IPS DF 6.9 (cell line): ENCODE measurements around the gene FXYD4.
"Not testable (repeated sequence)": the region's sequence is repeated elsewhere in the genome, so short reads cannot be mapped to it uniquely, and the experiment has no call there.

Experiments
- DNase-seq: peaks from one replicate; pipeline ENCODE4 v3.0.0-alpha.2; 2013; ENCODE audit warnings: low read depth, low spot score
- H3K27ac ChIP-seq: one replicate; pipeline ENCODE4 v1.5.1; 2013; ENCODE audit warnings: low read length, control low read depth
- H3K27me3 ChIP-seq: 2 replicates; pipeline ENCODE4 v1.6.1; 2013; ENCODE audit warnings: mild to moderate bottlenecking, low read length; ENCODE audit not compliant: control insufficient read depth, insufficient read depth
- H3K36me3 ChIP-seq: 2 replicates; pipeline ENCODE4 v1.6.1; 2013; ENCODE audit warnings: low read length; ENCODE audit not compliant: control insufficient read depth, insufficient read depth
- H3K4me1 ChIP-seq: 2 replicates; pipeline ENCODE4 v1.6.1; 2013; ENCODE audit warnings: low read length; ENCODE audit not compliant: control insufficient read depth, insufficient read depth
- H3K4me3 ChIP-seq: 2 replicates; pipeline ENCODE4 v1.5.1; 2013; ENCODE audit warnings: mild to moderate bottlenecking, low read length
- H3K9me3 ChIP-seq: 2 replicates; pipeline ENCODE4 v1.6.1; 2013; ENCODE audit warnings: low read length, inconsistent platforms; ENCODE audit not compliant: control insufficient read depth, insufficient read depth
- WGBS: extraction: QIAGEN DNeasy Blood & Tissue Kit; methylation state at CpG from one replicate; pipeline ENCODE4 v1.1.7; 2013; ENCODE audit warnings: mixed read lengths, missing lambda C conversion rate; ENCODE audit not compliant: insufficient read length, insufficient coverage; 5-methylcytosine and 5-hydroxymethylcytosine counted together

The FXYD4 gene

GRCh38 chr10:43371418-43371817 lies at the start of gene FXYD4:
Gene FXYD4, plus strand, starts transcription at chr10:43371636. Its CDS starts 2,111 bp downstream, at chr10:43373747.
- Histone ChIP-seq H3K4me3 (no peak within 1 kb of the TSS), H3K9me3 (no peaks in the 10 kb centered on the region), H3K36me3 (no peaks in the 10 kb centered on the region), H3K4me1 (peaks cover 2% of the 10 kb centered on the region; the same call in 1 of the 2 replicates), H3K27ac (no peak within 1 kb of the TSS), H3K27me3 (no peaks in the 10 kb centered on the region)
- no peak for DNase-seq
- no CpG with 5 or more reads among the region's 13 CpGs for WGBS

GRCh38 chr10:43322331-43322730 lies 49.1 kb upstream of the FXYD4 start:
- peak overlapping the region; percentile 17; the same call in 1 of the 2 replicates for H3K4me3 ChIP-seq
- no CpG with 5 or more reads among the region's 14 CpGs for WGBS

GRCh38 chr10:43322769-43323168 lies 48.7 kb upstream of the FXYD4 start:
- Histone ChIP-seq H3K27ac (no peak overlapping the region), H3K4me3 (peak overlapping the region; percentile 24; the same call in 1 of the 2 replicates), H3K27me3 (no peaks in the 10 kb centered on the region), H3K9me3 (no peaks in the 10 kb centered on the region), H3K36me3 (no peaks in the 10 kb centered on the region), H3K4me1 (no peaks in the 10 kb centered on the region)
- peak; percentile 82 for DNase-seq
- no CpG with 5 or more reads among the region's 26 CpGs for WGBS

More at GRCh38 chr10:43322331-43322730, 49.1 kb upstream of the FXYD4 start:
- H3K27me3 ChIP-seq: no peaks in the 10 kb centered on the region
- no peak for DNase-seq
- H3K9me3 ChIP-seq: no peaks in the 10 kb centered on the region
- no peak overlapping the region for H3K27ac ChIP-seq
- no peaks in the 10 kb centered on the region for H3K36me3 ChIP-seq
- no peaks in the 10 kb centered on the region for H3K4me1 ChIP-seq

- DNase-seq: no peak
- H3K9me3 ChIP-seq: no peaks in the 10 kb centered on the region
- peak overlapping the region; percentile 24; the same call in 1 of the 2 replicates for H3K4me3 ChIP-seq
- no peaks in the 10 kb centered on the region for H3K27me3 ChIP-seq
- H3K36me3 ChIP-seq: no peaks in the 10 kb centered on the region
- WGBS: no CpG with 5 or more reads among the region's 14 CpGs
- no peak overlapping the region for H3K27ac ChIP-seq
- no peaks in the 10 kb centered on the region for H3K4me1 ChIP-seq
Observed at GRCh38 chr10:43323245-43323644, 48.2 kb upstream of the FXYD4 start.

- Histone ChIP-seq H3K4me3 (no peak overlapping the region), H3K36me3 (no peaks in the 10 kb centered on the region), H3K27me3 (no peaks in the 10 kb centered on the region), H3K9me3 (no peaks in the 10 kb centered on the region), H3K4me1 (no peaks in the 10 kb centered on the region), H3K27ac (no peak overlapping the region)
- no CpG with 5 or more reads among the region's 3 CpGs for WGBS
- no peak for DNase-seq
Observed at GRCh38 chr10:43324876-43325275, 46.6 kb upstream of the FXYD4 start.

GRCh38 chr10:43327171-43327570 lies 44.3 kb upstream of the FXYD4 start:
- no peaks in the 10 kb centered on the region for H3K27me3 ChIP-seq

GRCh38 chr10:43327986-43328385 lies 43.5 kb upstream of the FXYD4 start:
- H3K27ac ChIP-seq: no peak overlapping the region
- no peaks in the 10 kb centered on the region for H3K4me1 ChIP-seq
- H3K9me3 ChIP-seq: no peaks in the 10 kb centered on the region
- no peak overlapping the region for H3K4me3 ChIP-seq
- H3K36me3 ChIP-seq: no peaks in the 10 kb centered on the region
- H3K27me3 ChIP-seq: no peaks in the 10 kb centered on the region
- no CpG with 5 or more reads among the region's 5 CpGs for WGBS
- DNase-seq: no peak

More at GRCh38 chr10:43327171-43327570, 44.3 kb upstream of the FXYD4 start:
- Histone ChIP-seq H3K27ac (no peak overlapping the region), H3K4me1 (no peaks in the 10 kb centered on the region), H3K4me3 (no peak overlapping the region), H3K36me3 (no peaks in the 10 kb centered on the region), H3K9me3 (no peaks in the 10 kb centered on the region)
- no CpG with 5 or more reads among the region's 2 CpGs for WGBS
- no peak for DNase-seq

- not testable (repeated sequence) for DNase-seq, H3K36me3 ChIP-seq, H3K4me1 ChIP-seq, H3K4me3 ChIP-seq, H3K9me3 ChIP-seq, H3K27me3 ChIP-seq, H3K27ac ChIP-seq
- no CpG with 5 or more reads among the region's 18 CpGs for WGBS
Observed at GRCh38 chr10:43328810-43329209, 42.6 kb upstream of the FXYD4 start.

- not testable (repeated sequence) for DNase-seq, H3K36me3 ChIP-seq, H3K27me3 ChIP-seq, H3K9me3 ChIP-seq, H3K4me1 ChIP-seq, H3K27ac ChIP-seq, H3K4me3 ChIP-seq
- no CpG with 5 or more reads among the region's 40 CpGs for WGBS
Observed at GRCh38 chr10:43329246-43329885, 42.1 kb upstream of the FXYD4 start.

GRCh38 chr10:43330049-43330823 lies 41.2 kb upstream of the FXYD4 start:
- WGBS: 100% methylated on average over 1 of the region's 11 CpGs
- H3K27ac ChIP-seq, H3K27me3 ChIP-seq, H3K4me3 ChIP-seq, H3K36me3 ChIP-seq, H3K9me3 ChIP-seq, H3K4me1 ChIP-seq, DNase-seq: not testable (repeated sequence)
